ENCODE measurements around the gene ADTRP. TPM values are rescaled to one million over a fixed set of nuclear protein-coding genes. Genes with fewer than 3 reads are reported as not detected.

The ADTRP gene
- total RNA-seq, 2 experiments from 2014 or later = 20.0 to 21.9 TPM

DNA sequence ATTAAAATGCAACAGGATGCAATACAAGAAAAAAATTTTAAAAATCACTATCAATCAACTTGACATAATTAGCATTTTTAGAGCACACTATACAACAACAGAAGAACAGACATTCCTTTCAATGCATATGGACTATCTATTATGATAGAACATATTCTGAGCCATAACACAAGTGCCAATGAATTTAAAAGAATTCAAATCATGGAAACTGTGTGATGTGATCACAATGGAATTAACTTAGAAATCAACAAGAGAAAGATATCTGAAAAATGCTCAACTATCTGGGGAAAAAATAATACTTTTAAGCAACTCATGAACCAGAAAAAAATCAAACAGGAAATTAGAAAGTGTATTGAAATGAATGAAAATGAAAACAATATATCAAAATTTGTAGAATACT is 106.3 kb downstream of the ADTRP start:
- Mint-ChIP-seq H3K27me3 (peaks cover 3% of the 10 kb centered on the region), H3K4me1 (ENCODE audit: low read depth) (no peaks in the 10 kb centered on the region), H3K27ac (no peak overlapping the region), H3K9me3 (no peaks in the 10 kb centered on the region), H3K4me3 (no peak overlapping the region), H3K36me3 (ENCODE audit: low read depth) (no peaks in the 10 kb centered on the region)
- ChIA-PET CTCF (interaction anchor here (0.7 kb wide), 1 partner anchor 132 kb away, joined by 3 read pairs; no protein-coding TSS in a partner anchor), POLR2A (interaction anchor here (1.0 kb wide), 1 partner anchor 11 kb away, joined by 3 read pairs; no protein-coding TSS in a partner anchor)
- TF ChIP-seq CTCF (IDR thresholded peaks at IDR 0.05) = no peak
- intact Hi-C loops (cut with micrococcal nuclease) = no loop called here
- DNase-seq = no peak
- ATAC-seq = no peak

DNA sequence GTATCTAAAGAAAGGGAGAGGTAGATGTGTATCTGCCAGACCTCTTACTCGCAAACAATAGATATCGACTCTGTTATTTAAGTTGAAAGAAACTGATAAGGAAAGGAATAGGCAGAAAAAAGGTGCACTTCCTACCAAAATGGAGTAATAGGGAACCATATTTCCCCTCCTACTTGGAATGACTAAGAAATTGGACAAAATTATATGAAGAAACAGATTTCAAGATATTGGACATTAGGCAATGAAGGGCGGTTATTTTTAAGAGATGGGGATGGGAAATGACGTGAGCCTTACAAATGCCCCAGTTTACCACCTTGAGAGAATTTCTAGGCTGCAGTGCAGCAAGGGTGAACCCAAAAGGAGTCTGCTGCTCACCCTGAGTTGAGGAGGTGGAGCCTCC is 108.9 kb downstream of the ADTRP start:
- peaks cover 10% of the 10 kb centered on the region for H3K4me1 Mint-ChIP-seq (ENCODE audit: low read depth)
- no peak for ATAC-seq
- ChIA-PET POLR2A (no interaction called here), CTCF (interaction anchor here (0.6 to 5.0 kb wide), 3 partner anchors 9 to 15 kb away, joined by 3 to 46 read pairs (median 3); no protein-coding TSS in a partner anchor)
- H3K27ac Mint-ChIP-seq = no peak overlapping the region
- intact Hi-C loops (cut with micrococcal nuclease) = no loop called here
- no peaks in the 10 kb centered on the region for H3K36me3 Mint-ChIP-seq (ENCODE audit: low read depth)
- no peak for DNase-seq
- no peak for TF ChIP-seq CTCF (IDR thresholded peaks at IDR 0.05)
- H3K4me3 Mint-ChIP-seq = no peak overlapping the region
- peaks cover 3% of the 10 kb centered on the region for H3K27me3 Mint-ChIP-seq
- H3K9me3 Mint-ChIP-seq = no peaks in the 10 kb centered on the region

- no peak for TF ChIP-seq CTCF (IDR thresholded peaks at IDR 0.05)
- intact Hi-C loops (cut with micrococcal nuclease) = no loop called here
- no peak for ATAC-seq
- Mint-ChIP-seq H3K27me3 (peaks cover 8% of the 10 kb centered on the region), H3K36me3 (ENCODE audit: low read depth) (no peaks in the 10 kb centered on the region), H3K9me3 (no peaks in the 10 kb centered on the region), H3K4me3 (no peak overlapping the region), H3K27ac (no peak overlapping the region), H3K4me1 (ENCODE audit: low read depth) (peaks cover 10% of the 10 kb centered on the region)
- POLR2A ChIA-PET = no interaction called here
- no peak for DNase-seq
- CTCF ChIA-PET = interaction anchor here (0.8 to 5.0 kb wide), 2 partner anchors 13 to 17 kb away, joined by 3 to 46 read pairs; no protein-coding TSS in a partner anchor
Observed at GRCh38 chr6:11668455-11668854, 110.1 kb downstream of the ADTRP start.

GRCh38 chr6:11667876-11668275 is 110.7 kb downstream of the ADTRP start:
- no peak for TF ChIP-seq CTCF (IDR thresholded peaks at IDR 0.05)
- Mint-ChIP-seq H3K4me1 (ENCODE audit: low read depth) (peaks cover 10% of the 10 kb centered on the region), H3K27me3 (peaks cover 8% of the 10 kb centered on the region), H3K4me3 (no peak overlapping the region), H3K27ac (no peak overlapping the region), H3K36me3 (ENCODE audit: low read depth) (no peaks in the 10 kb centered on the region), H3K9me3 (no peaks in the 10 kb centered on the region)
- DNase-seq = no peak
- ChIA-PET CTCF (interaction anchor here (0.8 to 5.0 kb wide), 2 partner anchors 13 to 17 kb away, joined by 3 to 46 read pairs; no protein-coding TSS in a partner anchor), POLR2A (no interaction called here)
- intact Hi-C loops (cut with micrococcal nuclease) = no loop called here
- ATAC-seq = no peak

DNA sequence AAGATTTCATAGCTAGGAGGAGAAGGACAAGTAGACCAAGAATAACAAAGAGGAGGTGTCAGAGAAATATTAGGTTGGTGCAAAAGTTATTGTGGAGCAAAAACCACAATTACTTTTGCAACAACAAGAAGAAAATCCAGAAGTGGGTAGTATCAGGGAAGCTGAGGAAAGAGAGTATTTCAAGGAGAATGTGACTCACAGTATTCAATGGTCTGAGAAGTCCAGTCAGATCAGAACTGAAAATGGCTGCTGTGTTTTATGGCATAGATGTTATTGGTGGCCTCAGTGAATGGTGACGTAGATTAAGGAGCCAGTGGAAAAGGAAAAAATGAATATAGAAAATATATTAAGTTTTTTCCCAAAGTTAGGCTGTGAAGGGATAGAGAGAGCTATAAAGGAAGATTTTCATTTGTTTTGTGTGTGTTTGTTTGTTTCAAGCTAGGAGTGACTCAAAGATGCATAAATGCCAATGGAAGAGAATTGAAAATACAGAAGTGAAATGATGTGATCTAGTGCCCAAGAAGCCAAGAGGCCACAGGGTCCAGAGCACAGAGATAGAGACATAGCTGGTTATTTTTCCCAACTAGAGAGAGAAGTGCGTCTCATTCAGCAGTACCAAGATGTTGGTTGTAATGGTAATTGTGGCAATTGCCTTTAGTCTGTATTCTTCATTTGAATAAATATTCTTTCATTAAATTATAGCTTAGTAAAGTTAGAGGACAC is 112.8 kb downstream of the ADTRP start:
- peaks cover 10% of the 10 kb centered on the region for H3K4me1 Mint-ChIP-seq (ENCODE audit: low read depth)
- H3K4me3 Mint-ChIP-seq = no peak overlapping the region
- intact Hi-C loops (cut with micrococcal nuclease) = no loop called here
- ChIA-PET CTCF (interaction anchor here (1.0 to 5.0 kb wide), 3 partner anchors 11 to 625 kb away, joined by 4 to 46 read pairs (median 4); partner anchors contain the start of gene EDN1), POLR2A (no interaction called here)
- no peak overlapping the region for H3K27ac Mint-ChIP-seq
- ATAC-seq (no peak), DNase-seq (no peak)
- no peaks in the 10 kb centered on the region for H3K9me3 Mint-ChIP-seq
- no peak for TF ChIP-seq CTCF (IDR thresholded peaks at IDR 0.05)
- H3K27me3 Mint-ChIP-seq = peaks cover 9% of the 10 kb centered on the region
- no peaks in the 10 kb centered on the region for H3K36me3 Mint-ChIP-seq (ENCODE audit: low read depth)

Measured in activated CD8-positive, alpha-beta T cell treated with anti-CD3 and anti-CD28 coated beads for 36 hours (primary cell).